ENCODE results near the gene PLA2G4D. TPM values are rescaled to one million over a fixed set of nuclear protein-coding genes. Genes with fewer than 3 reads are reported as not detected.

The PLA2G4D gene
- total RNA-seq, 4 donors from 2014 or later = not detected

- Histone ChIP-seq H3K4me3 (no peak overlapping the region), H3K36me3 (no peaks in the 10 kb centered on the region), H3K27ac (no peak overlapping the region), H3K4me1 (peaks cover 0 to 9% (median 0%) of the 10 kb centered on the region in 4 donors), H3K27me3 (no peaks in the 10 kb centered on the region), H3K9me3 (no peaks in the 10 kb centered on the region)
- DNase-seq = peak in 1 of 3 donors; percentile 1
- TF ChIP-seq CTCF (IDR thresholded peaks at IDR 0.05) (no peak), POLR2A (IDR thresholded peaks at IDR 0.05) (no peak)
These were observed 6.9 kb downstream of the PLA2G4D start for GRCh38 chr15:42087460-42087859.

GRCh38 chr15:42085721-42086120, 8.6 kb downstream of the PLA2G4D start:
- no peaks in the 10 kb centered on the region for H3K27me3 ChIP-seq
- no peak overlapping the region for H3K27ac ChIP-seq
- no peak for DNase-seq
- no peak overlapping the region for H3K4me3 ChIP-seq
- no peak for TF ChIP-seq POLR2A (IDR thresholded peaks at IDR 0.05)
- no peak for TF ChIP-seq CTCF (IDR thresholded peaks at IDR 0.05)
- peaks cover 0 to 9% (median 0%) of the 10 kb centered on the region in 4 donors for H3K4me1 ChIP-seq
- no peaks in the 10 kb centered on the region for H3K9me3 ChIP-seq
- H3K36me3 ChIP-seq = no peaks in the 10 kb centered on the region

GRCh38 chr15:42085236-42085605, 9.1 kb downstream of the PLA2G4D start:
- Histone ChIP-seq H3K4me1 (peaks cover 0 to 9% (median 0%) of the 10 kb centered on the region in 4 donors), H3K4me3 (no peak overlapping the region), H3K27me3 (no peaks in the 10 kb centered on the region), H3K36me3 (no peaks in the 10 kb centered on the region), H3K9me3 (no peaks in the 10 kb centered on the region), H3K27ac (no peak overlapping the region)
- TF ChIP-seq CTCF (IDR thresholded peaks at IDR 0.05) = no peak
- DNase-seq = no peak

- TF ChIP-seq POLR2A (IDR thresholded peaks at IDR 0.05) (no peak), CTCF (IDR thresholded peaks at IDR 0.05) (peak; percentile 51 to 96 (median 90))
- no peaks in the 10 kb centered on the region for H3K9me3 ChIP-seq
- H3K4me3 ChIP-seq = peak overlapping the region in 1 of 4 donors; percentile 19
- no peaks in the 10 kb centered on the region for H3K36me3 ChIP-seq
- H3K27ac ChIP-seq = peak overlapping the region in 1 of 4 donors; percentile 47
- DNase-seq = peak; percentile 23 to 86 (median 81)
- no peaks in the 10 kb centered on the region for H3K27me3 ChIP-seq
- peaks cover 0 to 9% (median 0%) of the 10 kb centered on the region in 4 donors for H3K4me1 ChIP-seq
These were observed 9.7 kb downstream of the PLA2G4D start for GRCh38 chr15:42084465-42085235.

- no peaks in the 10 kb centered on the region for H3K9me3 ChIP-seq
- no peak for DNase-seq
- H3K27ac ChIP-seq = peak overlapping the region in 1 of 4 donors; percentile 47
- H3K4me1 ChIP-seq = peaks cover 0 to 9% (median 0%) of the 10 kb centered on the region in 4 donors
- H3K27me3 ChIP-seq = no peaks in the 10 kb centered on the region
- peak overlapping the region in 1 of 4 donors; percentile 19 for H3K4me3 ChIP-seq
- TF ChIP-seq CTCF (IDR thresholded peaks at IDR 0.05) = no peak
- TF ChIP-seq POLR2A (IDR thresholded peaks at IDR 0.05) = no peak
- no peaks in the 10 kb centered on the region for H3K36me3 ChIP-seq
These were observed 10.4 kb downstream of the PLA2G4D start for GRCh38 chr15:42083916-42084315.
